HG02610 (cell line): ENCODE data around the gene LGR6.

Source experiments
- ATAC-seq: cut with Tn5 transposase; IDR thresholded peaks from one replicate; pipeline ENCODE4 v1.9.1; 2021; ENCODE audit warnings: mild to moderate bottlenecking, moderate library complexity; ENCODE audit not compliant: unreplicated experiment

LGR6 gene

GRCh38 chr1:202361224-202361623 lies 167.6 kb downstream of the LGR6 start:
- ATAC-seq: no peak

GRCh38 chr1:202361701-202362100 lies 168.1 kb downstream of the LGR6 start:
- ATAC-seq: no peak

- no peak for ATAC-seq
These were observed 168.6 kb downstream of the LGR6 start for GRCh38 chr1:202362212-202362611.

GRCh38 chr1:202365092-202365815 lies 171.7 kb downstream of the LGR6 start:
- ATAC-seq: no peak

GRCh38 chr1:202367271-202367670 lies 173.7 kb downstream of the LGR6 start:
- ATAC-seq: no peak
